Stimulated activated CD8-positive, alpha-beta memory T cell treated with anti-CD3 and anti-CD28 coated beads, Interleukin-4, amount 100 ng/mL, for 1 hour (primary cell): ENCODE measurements around the gene AGMAT.

Experiments used
- DNase-seq, 2 donors: peaks; one replicate each; pipeline ENCODE4 v3.0.0-alpha.2; 2020; ENCODE audit warnings: low read depth in 2 of 2, low spot score in 1 of 2

The AGMAT gene

DNA sequence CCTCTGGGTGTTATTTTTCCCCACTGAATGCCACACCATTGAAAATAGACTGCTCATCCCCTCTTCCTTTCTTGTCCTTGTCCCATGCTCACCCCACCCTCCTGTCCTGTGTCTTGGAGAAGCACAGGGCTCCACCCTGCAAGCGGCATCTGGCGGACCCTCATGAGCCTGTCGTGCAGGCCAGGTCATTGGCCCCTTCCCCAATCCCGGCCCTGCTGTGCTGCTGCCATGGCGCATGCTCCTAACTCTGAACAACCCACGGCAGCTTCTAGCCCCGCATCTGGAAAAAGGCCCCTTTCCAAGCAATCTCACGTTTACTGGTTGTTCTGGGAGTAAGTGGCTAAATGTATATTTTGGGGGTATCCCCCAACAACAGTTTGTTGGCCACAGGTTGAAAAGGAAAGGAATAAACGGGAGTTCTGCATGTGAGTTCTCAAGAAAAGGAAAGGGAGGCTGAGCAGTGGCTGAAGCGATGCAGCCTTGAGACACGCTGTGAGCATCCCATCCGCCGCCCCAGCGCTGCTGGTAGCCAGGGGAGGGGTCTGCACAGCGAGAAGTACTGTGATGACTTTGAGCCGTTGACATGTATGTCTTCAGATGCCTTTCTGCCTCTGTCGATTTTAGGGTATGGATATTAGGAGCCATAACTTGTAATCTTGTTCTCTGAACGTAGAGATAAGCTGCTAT lies 16.3 kb downstream of the AGMAT start:
- DNase-seq: no peak

DNA sequence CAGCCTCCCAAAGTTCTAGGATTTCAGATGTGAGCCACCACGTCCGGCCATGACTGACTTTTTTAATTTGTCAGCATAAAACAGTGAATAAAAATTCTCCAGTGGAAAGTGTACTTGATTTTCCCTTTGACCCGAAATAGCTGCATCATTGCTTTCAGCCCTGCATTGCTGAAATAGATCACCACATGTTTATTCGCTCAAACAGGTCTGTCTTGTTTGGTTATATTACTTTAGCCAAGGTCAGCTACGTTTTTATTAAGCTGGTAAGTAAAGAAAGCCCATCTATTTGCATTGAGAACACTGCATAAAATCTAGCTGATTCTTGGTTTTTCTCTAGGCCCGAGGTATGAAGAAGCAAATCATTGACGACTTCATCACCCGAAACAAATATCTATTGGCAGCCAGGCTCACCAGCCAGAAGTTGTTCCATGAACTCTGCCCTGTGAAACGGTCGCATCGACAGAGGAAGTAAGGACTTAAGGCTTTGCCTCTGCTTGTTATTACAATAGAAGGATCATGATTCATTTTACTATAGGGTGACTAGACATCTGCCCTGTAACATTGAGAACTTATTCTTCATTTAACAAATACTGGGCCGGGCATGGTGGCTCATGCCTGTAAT lies 25.6 kb downstream of the AGMAT start:
- DNase-seq: no peak

DNA sequence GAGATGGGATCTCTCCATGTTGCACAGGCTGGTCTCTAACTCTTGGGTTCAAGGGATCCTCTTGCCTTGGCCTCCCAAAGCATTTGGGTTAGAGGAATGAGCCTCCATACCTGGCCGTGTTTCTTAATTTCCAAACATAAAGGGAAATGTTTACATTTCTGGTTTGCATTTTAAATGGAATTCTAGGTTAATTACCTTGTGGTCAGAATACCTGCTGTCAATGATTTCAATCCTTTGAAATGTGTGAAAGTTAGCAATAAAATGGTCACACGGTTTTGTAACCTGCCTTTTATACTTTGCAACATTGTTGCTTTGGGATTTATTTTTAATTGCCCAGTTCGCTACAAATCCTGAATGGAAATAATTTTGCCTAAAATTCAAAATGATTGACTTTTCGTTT lies 26.3 kb downstream of the AGMAT start:
- DNase-seq: no peak

DNA sequence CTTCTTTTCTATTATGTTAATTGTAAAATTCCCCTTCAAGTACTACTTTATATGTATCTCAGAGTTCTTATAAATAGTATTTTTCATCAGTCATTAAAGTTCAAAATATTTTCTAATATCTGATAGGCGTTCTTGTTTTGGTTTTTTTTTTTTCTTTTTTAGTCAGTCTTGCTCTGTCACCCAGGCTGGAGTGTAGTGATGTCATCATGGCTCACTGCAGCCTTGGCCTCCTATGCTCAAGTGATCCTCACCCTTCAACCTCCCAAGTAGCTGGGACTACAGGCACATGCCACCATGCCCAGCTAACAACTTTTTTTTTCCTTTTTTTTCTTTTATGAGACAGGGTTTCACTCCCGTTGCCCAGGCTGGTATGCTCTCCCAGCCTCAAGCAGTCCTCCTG lies 27.3 kb downstream of the AGMAT start:
- no peak for DNase-seq

DNA sequence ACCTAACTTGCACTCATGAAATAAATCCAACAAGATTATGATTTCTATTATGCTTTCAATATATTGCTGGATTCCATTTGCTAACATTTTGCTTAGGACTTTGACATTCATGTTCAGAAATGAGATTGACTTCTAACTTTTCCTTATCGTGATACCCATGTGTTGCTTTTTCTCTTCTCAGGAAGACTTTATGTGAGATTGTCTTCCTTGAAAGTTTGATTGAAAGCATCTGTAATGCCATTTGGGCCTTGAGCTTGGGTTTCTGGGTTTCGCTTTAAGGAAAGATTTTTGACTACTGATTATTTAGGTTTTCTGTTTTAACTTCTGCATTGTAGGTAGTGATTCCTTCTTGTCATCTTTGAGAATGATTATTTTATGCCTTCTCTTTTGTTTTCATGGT lies 27.8 kb downstream of the AGMAT start:
- DNase-seq: no peak

DNA sequence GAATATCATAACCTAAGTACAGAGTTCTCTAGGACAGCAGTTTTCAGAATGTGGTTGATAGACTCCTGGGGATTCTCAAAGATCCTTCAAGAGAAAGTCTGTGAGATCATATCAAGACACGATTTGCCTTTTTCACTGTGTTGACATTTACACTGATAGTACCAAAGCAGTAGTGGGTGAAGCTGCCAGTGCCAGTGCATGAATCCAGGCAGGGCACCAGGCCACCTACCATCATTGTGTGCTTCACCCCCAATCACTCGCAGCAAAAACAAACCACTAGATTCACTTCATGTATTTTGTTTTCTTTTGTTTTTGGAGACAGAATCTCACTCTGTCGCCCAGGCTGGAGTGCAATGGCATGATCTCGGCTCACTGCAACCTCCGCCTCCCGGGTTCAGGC lies 34.3 kb downstream of the AGMAT start:
- no peak for DNase-seq

DNA sequence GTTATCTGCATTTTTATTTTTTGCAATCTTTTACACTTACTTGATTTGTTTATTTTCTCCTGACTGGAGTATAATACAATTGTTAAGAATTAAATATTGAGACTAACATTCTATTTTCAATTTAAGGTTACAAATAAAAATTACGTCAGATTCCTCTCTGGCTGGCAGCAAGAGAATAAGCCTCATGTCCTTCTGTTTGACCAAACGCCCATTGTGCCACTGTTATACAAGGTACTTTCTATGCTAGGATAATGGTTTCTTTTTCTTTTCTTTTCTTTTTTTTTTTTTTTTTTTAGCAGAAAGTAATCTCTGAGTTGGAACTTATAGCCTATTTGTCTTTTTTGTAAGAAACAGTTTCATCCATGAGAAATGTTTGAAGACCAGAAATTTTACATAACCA lies 38.2 kb downstream of the AGMAT start:
- no peak for DNase-seq

DNA sequence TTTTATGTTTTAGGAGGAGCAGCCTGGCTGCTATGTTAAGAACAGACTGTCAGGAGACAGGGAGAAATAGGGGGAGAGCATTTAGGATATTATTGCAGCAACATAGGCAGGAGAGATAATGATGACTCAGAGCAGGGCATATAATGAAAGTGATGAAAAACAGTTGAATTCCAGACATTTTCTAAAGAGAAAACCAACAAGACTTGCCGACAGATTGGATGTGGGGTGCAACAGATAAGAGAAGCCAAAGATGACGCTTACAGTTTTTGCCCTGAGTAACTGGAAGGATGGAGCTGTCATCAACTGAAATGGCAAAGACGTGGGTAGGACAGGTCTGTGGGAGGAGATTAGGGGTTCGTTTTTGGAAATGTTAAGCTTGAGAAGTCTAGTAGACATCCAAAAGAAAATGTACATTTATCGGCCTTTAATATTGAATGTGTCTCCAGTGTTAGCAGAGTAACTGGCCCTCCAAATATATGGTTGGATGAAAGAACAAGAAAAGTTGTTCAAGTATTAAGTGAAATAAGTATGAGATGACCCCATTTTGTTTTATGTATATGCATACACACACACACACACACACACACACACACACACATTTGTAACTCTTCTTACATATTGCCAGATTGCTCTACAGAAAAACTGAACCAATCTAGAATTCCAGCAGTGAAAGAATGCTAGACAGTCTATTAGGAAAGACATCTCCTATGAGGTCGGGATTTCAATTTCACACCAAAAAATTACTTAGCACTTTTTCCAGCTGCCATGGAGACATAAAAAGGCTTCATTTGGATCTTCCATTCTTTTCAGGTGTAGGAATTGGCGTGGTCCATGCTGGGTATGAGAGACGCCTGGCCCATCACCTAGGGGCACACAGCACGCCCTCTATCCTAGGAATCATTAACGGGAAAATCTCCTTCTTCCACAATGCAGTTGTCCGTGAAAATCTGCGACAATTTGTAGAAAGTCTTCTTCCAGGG lies 41.0 kb downstream of the AGMAT start:
- DNase-seq: no peak

DNA sequence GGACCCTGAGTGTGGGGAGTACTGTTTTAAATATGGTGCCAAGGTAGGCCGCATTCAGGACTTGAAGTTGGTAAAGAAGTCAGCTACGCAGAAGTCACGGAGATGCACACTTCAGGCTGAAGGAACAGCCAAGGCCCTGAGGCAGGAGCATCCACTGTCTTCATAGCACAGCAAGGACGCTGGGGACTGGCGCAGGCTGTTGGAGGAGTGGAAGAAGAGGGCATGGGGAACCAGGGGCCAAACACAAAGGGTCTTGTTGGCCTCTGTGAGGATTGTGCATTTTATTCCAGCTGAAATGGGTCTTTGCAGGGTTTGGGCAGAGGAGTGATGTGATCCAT lies 41.6 kb downstream of the AGMAT start:
- DNase-seq: no peak

DNA sequence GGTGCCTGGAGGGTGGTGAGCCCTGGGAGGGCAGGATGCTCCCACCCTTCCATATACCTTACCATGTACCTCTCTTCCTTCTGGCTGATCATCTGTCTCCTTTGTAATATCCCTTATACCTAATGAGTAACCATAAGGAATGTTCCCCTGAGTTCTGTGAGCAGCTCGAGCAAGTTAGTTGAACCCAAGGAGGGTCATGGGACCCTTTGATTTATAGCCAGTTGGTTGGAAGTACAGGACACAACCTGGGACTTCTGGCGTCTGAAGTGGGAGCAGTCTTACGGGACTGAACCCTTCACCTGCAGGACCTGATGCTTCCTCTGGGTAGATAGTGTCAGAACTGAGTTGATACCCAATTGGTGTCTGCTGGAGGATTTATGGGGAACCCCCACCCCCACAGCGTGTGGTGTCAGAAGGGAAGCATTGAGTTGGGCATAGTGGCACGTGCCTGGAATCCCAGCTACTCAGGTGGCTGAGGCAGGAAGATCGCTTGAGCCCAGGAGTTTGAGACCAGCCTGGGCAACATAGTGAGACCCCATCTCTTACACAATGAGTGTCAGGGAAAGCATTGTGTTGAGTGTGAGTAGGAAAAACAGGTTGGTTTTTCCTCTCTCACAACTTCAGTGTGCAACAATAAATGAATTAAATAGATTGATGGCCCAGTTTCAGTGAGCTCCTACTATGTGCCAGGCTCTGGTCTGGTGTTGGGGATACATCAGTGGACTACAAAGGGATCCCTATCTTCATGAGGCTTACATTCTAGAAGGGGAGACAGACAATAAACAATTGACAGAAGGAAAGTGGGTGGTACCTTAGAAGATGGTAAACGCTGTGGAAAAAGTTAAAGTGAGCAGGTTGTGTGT lies 42.2 kb downstream of the AGMAT start:
- DNase-seq: no peak

DNA sequence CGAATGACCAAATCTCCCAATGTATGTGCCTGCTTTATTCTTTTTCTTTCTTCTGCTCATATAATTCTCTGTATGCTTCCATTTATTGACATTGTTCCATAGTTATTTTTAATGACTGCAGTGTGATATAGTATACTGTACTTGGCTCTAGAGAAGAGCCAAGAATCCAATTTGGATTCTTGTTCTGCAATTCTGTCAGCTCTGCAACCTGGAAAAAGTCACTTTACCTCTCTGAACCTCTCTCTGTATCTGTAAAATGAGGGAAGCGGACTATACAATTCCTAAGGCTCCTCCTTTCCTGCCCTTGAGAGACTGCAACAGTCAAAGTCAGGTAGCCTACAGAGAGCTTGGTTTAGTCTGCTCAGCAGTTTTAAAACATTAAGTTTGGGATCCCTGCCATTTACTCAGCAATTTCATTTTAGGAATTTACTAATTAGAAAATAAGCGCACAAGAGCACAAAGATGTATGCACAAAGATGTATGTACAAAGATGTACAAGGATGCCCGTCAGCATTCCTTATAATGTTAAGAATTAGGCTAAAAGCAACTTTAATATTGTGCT lies 43.5 kb downstream of the AGMAT start:
- DNase-seq: no peak

DNA sequence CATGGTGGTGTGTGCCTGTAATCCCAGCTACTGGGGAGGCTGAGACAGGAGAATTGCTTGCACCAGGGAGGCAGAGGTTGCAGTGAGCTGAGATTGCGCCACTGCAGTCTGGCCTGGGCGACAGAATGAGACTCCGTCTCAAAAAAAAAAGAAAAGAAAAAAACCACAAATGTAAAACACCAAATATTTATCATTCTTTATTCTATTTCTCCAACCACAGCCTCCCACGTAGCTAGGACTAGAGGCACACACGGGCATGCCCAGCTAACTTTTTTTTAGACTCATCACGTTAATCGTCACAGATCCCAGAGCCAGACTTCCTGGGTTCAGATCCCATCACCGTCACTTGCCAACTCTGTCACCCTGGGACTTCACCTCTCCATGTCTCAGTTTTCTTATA lies 44.7 kb downstream of the AGMAT start:
- no peak for DNase-seq

DNA sequence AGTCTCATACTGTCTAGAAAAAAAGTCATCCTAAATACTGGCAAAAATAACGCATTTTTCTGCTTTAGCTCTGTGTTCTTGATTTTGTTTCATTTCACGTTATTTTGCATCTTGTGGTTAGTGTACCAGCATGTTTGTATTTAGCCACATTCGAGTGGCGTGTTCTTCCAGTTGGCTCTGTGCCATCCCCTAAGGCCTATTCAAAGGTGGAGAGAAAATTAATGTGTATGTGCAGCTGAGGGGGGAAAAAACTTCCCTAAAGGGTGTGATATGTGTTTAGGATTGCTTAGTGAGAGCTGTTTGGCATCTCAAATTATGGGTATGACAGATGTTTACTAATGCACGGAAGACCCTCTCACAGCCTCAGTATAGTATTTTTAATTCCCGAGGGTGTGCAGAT lies 46.1 kb downstream of the AGMAT start:
- DNase-seq: no peak

DNA sequence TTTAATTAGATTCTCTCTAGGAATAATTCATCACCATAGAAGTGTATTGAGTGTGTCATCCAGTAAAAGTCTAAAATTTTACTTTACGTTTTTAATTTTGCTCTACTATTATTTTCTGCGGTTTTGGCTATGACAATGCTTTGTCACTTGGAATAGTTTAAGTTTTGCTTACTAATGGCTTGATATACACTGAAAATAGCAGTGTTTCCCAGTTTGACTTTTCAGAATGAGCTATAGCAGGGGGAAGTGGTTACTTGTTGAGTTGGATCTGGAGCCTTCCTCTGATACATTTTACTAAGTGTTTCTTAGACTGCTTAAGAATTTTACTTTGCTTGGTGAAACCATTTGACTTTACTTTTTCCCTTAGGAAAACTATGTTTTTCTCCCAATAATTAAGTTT lies 53.2 kb downstream of the AGMAT start:
- DNase-seq: no peak

DNA sequence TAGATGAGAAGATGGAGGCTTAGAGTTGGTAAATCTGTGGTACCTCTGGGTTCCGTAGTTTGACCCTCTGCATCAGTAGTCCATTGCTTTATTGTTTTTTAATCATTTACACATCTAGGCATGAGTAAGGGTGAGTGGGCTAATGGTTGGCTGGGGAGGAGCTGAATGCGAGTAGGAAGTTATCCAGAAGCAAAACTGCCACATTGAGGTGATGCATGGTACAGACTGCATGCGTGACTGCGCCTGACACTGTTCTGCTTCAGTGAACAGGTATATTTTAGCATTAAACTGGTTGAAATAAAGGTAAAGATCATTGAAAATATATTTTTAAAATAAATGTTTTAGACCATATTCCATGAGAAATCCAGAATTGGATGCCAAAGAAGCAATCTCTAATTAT lies 53.8 kb downstream of the AGMAT start:
- no peak for DNase-seq

DNA sequence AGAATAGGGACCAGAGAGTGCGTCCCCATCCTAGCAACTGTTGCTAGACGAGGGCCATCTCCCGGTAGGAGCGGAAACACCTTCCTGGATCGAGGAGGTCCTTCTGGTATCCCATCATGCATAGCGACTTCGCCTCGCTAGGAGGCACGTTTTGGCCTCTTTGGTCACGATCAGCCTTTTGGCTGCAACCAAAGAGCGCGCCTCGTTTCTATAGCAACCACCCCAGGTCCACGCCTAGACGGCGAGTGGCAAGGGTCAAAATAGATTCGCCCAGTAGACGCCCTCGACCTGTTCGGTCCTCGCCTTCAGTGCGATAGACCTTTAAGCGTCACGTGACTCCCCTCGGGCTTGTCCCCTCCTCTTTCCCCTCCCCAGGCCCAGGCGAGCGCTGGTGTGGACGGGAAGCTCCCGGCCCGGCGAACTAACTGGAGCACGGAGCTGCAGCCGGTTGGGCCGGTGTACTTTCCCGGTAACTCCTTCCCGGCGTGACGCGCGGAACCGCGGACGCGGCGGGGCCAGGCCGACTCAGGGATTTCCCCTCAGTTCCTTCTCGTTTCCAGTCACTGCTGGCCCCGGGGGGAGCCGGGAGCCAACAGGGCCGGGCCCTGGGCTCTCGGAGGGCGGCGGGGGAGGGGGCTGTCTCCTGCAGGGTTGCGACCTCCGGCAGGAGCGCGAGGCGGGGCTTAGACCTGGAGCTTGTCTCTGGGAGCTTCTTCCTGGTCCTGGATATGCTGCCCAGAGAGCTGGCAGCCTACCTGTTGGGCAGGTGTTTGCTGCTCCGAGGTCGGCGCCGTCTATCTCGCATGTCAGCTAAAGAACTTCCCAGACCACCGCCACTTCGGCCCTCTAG lies 58.1 kb downstream of the AGMAT start, which contains the start of gene DNAJC16:
Gene DNAJC16, plus strand, starts transcription at position 359 of the 850 bp plus-strand sequence. CDS start 2,258 bp downstream, outside the sequence.
- DNase-seq: peak; percentile 90 to 93

DNA sequence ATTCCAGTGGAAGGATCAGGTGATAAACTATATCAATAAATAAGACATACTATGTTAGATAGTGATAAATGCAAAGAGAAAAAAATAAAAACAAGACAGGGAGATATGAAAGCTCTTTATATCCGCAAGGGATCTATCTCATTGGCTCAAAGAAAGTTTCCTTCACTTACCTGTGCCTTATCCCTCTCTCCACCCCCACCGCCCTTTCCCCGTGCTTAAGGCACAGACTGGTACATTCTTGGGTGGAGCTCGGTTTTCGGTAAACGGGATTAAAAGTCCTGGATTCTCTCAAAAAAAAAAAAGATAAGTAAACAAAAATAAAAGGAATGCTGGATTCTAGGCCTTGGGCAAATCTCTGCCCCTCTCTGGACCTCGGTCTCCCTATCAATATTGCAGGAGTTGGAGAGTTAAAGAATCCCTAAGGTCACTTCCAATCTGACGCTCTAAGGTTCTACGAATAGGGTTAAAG lies 58.8 kb downstream of the AGMAT start:
- no peak for DNase-seq

DNA sequence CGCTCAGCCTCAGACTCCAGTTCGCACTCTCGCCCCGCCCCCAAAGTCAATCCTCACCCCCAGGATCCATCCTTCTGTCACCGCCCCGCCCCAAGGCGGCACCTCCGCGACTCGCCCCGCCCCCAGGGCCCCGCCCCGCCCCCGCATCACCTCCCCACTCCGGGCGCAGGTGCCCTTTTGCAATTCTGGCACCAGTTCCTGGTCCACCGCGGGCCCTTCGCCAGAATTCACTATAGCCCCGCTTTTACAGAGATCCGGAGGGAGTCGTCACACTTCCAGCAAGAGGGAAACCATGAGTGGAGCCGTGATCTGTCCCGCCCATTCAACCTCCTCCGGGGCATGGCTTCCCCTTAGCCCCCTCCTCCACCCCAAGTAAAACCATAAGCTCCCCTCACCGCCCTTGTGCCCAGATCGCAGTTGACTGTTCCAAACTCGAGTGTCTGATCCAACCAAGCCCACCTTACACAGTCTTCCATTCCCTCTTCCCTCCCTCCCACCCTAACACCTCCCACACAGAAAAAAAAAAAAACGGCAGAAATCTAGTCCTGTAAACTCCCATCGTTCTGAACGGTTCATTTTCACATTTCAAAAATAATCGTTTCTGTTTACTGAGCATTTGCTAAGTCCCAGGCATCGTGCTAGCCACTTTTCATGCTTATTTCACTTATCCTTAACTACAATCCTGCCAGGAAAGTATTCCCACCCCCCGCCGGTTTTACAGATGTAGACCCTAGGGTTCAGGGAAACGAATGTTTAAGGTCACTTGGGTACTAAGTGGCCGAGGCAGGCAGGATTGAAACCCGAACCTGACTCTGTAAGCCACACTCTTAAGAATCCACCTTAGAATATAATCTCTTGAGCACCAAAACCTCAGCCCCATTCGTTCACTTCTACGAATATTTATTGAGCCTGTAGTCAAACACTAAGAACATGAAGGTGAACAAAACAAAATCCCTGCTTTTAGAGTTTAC lies 59.5 kb downstream of the AGMAT start:
- no peak for DNase-seq
